ENCODE data around the gene RRP7A.

RRP7A gene

GRCh38 chr22:42475122-42475521 is 44.5 kb downstream of the RRP7A start:
- H3K4me1 ChIP-seq (ENCODE audit: insufficient read depth, low read length): no peaks in the 10 kb centered on the region
- H3K27ac ChIP-seq (ENCODE audit: low read length): no peak overlapping the region
- no peaks in the 10 kb centered on the region for H4K20me1 ChIP-seq (ENCODE audit: insufficient read depth, low read length)
- H3K4me2 ChIP-seq (ENCODE audit: insufficient read depth, low read length): no peak overlapping the region
- H3K36me3 ChIP-seq (ENCODE audit: insufficient read depth, low read length): no peaks in the 10 kb centered on the region
- TF ChIP-seq CTCF (IDR thresholded peaks at IDR 0.05; ENCODE audit: borderline replicate concordance, extremely low read depth, low read length, poor library complexity, severe bottlenecking) (no peak), EZH2 (IDR thresholded peaks at IDR 0.05; ENCODE audit: borderline replicate concordance, low read depth, low read length, severe bottlenecking) (no peak)
- H2AFZ ChIP-seq (ENCODE audit: low read depth, low read length): no peak overlapping the region
- no peaks in the 10 kb centered on the region for H3K27me3 ChIP-seq (ENCODE audit: insufficient read depth, low read length, poor library complexity)
- no peaks in the 10 kb centered on the region for H3K79me2 ChIP-seq (ENCODE audit: insufficient read depth, low read length)
- DNase-seq (no peak), ATAC-seq (ENCODE audit: insufficient read depth, low read depth) (no peak)
- H3K4me3 ChIP-seq (ENCODE audit: low read depth in 1 of 2, low read length in 2 of 2): no peak overlapping the region
- no peaks in the 10 kb centered on the region for H3K9me3 ChIP-seq (ENCODE audit: insufficient read depth, low read length, severe bottlenecking)
- no peak overlapping the region for H3K9ac ChIP-seq (ENCODE audit: low read depth, low read length)

GRCh38 chr22:42473484-42474193 is 46.0 kb downstream of the RRP7A start:
- H3K79me2 ChIP-seq (ENCODE audit: insufficient read depth, low read length): no peaks in the 10 kb centered on the region
- H2AFZ ChIP-seq (ENCODE audit: low read depth, low read length): no peak overlapping the region
- no peaks in the 10 kb centered on the region for H3K36me3 ChIP-seq (ENCODE audit: insufficient read depth, low read length)
- H3K4me1 ChIP-seq (ENCODE audit: insufficient read depth, low read length): no peaks in the 10 kb centered on the region
- no peak overlapping the region for H3K4me2 ChIP-seq (ENCODE audit: insufficient read depth, low read length)
- DNase-seq (peak; percentile 27), ATAC-seq (ENCODE audit: insufficient read depth, low read depth) (peak; percentile 83)
- H3K9ac ChIP-seq (ENCODE audit: low read depth, low read length): no peak overlapping the region
- peaks cover 3% of the 10 kb centered on the region for H3K27me3 ChIP-seq (ENCODE audit: insufficient read depth, low read length, poor library complexity)
- H3K4me3 ChIP-seq (ENCODE audit: low read depth in 1 of 2, low read length in 2 of 2): no peak overlapping the region
- no peaks in the 10 kb centered on the region for H4K20me1 ChIP-seq (ENCODE audit: insufficient read depth, low read length)
- H3K27ac ChIP-seq (ENCODE audit: low read length): no peak overlapping the region
- H3K9me3 ChIP-seq (ENCODE audit: insufficient read depth, low read length, severe bottlenecking): no peaks in the 10 kb centered on the region
- TF ChIP-seq CTCF (IDR thresholded peaks at IDR 0.05; ENCODE audit: borderline replicate concordance, extremely low read depth, low read length, poor library complexity, severe bottlenecking) (peak; percentile 80), EZH2 (IDR thresholded peaks at IDR 0.05; ENCODE audit: borderline replicate concordance, low read depth, low read length, severe bottlenecking) (no peak)

GRCh38 chr22:42472671-42473070 is 46.9 kb downstream of the RRP7A start:
- no peak overlapping the region for H3K27ac ChIP-seq (ENCODE audit: low read length)
- DNase-seq: no peak
- H3K4me3 ChIP-seq (ENCODE audit: low read depth in 1 of 2, low read length in 2 of 2): no peak overlapping the region
- H3K9ac ChIP-seq (ENCODE audit: low read depth, low read length): no peak overlapping the region
- no peak overlapping the region for H3K4me2 ChIP-seq (ENCODE audit: insufficient read depth, low read length)
- TF ChIP-seq CTCF (IDR thresholded peaks at IDR 0.05; ENCODE audit: borderline replicate concordance, extremely low read depth, low read length, poor library complexity, severe bottlenecking): no peak
- TF ChIP-seq EZH2 (IDR thresholded peaks at IDR 0.05; ENCODE audit: borderline replicate concordance, low read depth, low read length, severe bottlenecking): no peak
- peaks cover 5% of the 10 kb centered on the region for H3K27me3 ChIP-seq (ENCODE audit: insufficient read depth, low read length, poor library complexity)
- no peaks in the 10 kb centered on the region for H4K20me1 ChIP-seq (ENCODE audit: insufficient read depth, low read length)
- H3K9me3 ChIP-seq (ENCODE audit: insufficient read depth, low read length, severe bottlenecking): no peaks in the 10 kb centered on the region
- H3K4me1 ChIP-seq (ENCODE audit: insufficient read depth, low read length): no peaks in the 10 kb centered on the region
- no peak for ATAC-seq (ENCODE audit: insufficient read depth, low read depth)
- H3K36me3 ChIP-seq (ENCODE audit: insufficient read depth, low read length): no peaks in the 10 kb centered on the region
- no peaks in the 10 kb centered on the region for H3K79me2 ChIP-seq (ENCODE audit: insufficient read depth, low read length)
- no peak overlapping the region for H2AFZ ChIP-seq (ENCODE audit: low read depth, low read length)
